Sigmoid colon (tissue), 4 donors: ENCODE measurements around the gene DTD1.

ENCODE experiments used
- EP300 ChIP-seq, 4 donors: sonication (generic); formaldehyde crosslinking; IDR thresholded peaks; one replicate each; pipeline ENCODE4 v1.6.1; 2017; ENCODE audit warnings: antibody characterized with exemption in 4 of 4
- POLR2AphosphoS5 ChIP-seq, 4 donors: sonication (generic); formaldehyde crosslinking; IDR thresholded peaks; one replicate each; pipeline ENCODE4 v1.6.1; 2017; ENCODE audit warnings: antibody characterized with exemption in 4 of 4

GRCh38 chr20:18545566-18545965, 42.3 kb upstream of the DTD1 start:
- no peak for TF ChIP-seq EP300 (IDR thresholded peaks at IDR 0.05)
- no peak for TF ChIP-seq POLR2AphosphoS5 (IDR thresholded peaks at IDR 0.05)
